H1 (cell line): ENCODE results near the gene ADAM19. TPM values are rescaled to one million over a fixed set of nuclear protein-coding genes. Genes with fewer than 3 reads are reported as not detected.
A peak's percentile ranks its signal among the peaks of the same experiment; 100 is the strongest.

ENCODE experiments used
- CTCF ChIA-PET: fragments of 300-600 bp; sonication (Branson Sonifier 250); formaldehyde crosslinking; loops from one replicate; lab custom pipeline; 2021; ENCODE audit not compliant: partially characterized antibody; lab: Charles Lee
- POLR2A ChIA-PET: fragments of 300-600 bp; sonication (Branson Sonifier 250); formaldehyde crosslinking; loops from one replicate; lab custom pipeline; 2021; ENCODE audit warnings: inconsistent platforms; ENCODE audit not compliant: partially characterized antibody; lab: Charles Lee
- DNase-seq, 2 experiments: peaks; one replicate each; pipeline versions ENCODE4 v3.0.0 to v3.0.0-alpha.2; 2010 to 2022; ENCODE audit warnings: low spot score in 2 of 2, low read depth in 1 of 2, mixed read lengths in 1 of 2
- FAIRE-seq: peaks from 2 replicates; lab custom pipeline; 2011; peaks lifted over from hg19 to GRCh38; lab: Jason Lieb, UNC
- H2AFZ ChIP-seq: 2 replicates; pipeline ENCODE4 v1.8.1; 2012; ENCODE audit warnings: low read length, inconsistent platforms
- H2AK5ac ChIP-seq: 2 replicates; pipeline ENCODE4 v1.6.1; 2013; ENCODE audit warnings: low read depth, low read length
- H2BK120ac ChIP-seq: replicated peaks from 2 replicates; pipeline ENCODE3; 2013; ENCODE audit warnings: low read depth, low read length, inconsistent platforms
- H2BK12ac ChIP-seq: 2 replicates; pipeline ENCODE4 v1.6.1; 2013; ENCODE audit warnings: low read depth, low read length
- H2BK15ac ChIP-seq: 2 replicates; pipeline ENCODE4 v1.6.1; 2013; ENCODE audit warnings: low read length
- H2BK20ac ChIP-seq: 2 replicates; pipeline ENCODE4 v1.6.1; 2013; ENCODE audit warnings: low read length
- H2BK5ac ChIP-seq: 2 replicates; pipeline ENCODE4 v1.6.1; 2013; ENCODE audit warnings: low read depth, low read length
- H3K14ac ChIP-seq: 2 replicates; pipeline ENCODE4 v1.6.1; 2013; ENCODE audit warnings: inconsistent platforms; ENCODE audit not compliant: insufficient read length
- H3K18ac ChIP-seq: 2 replicates; pipeline ENCODE4 v1.6.1; 2013; ENCODE audit warnings: low read length; ENCODE audit errors: extremely low read depth
- H3K23ac ChIP-seq: 2 replicates; pipeline ENCODE4 v1.6.1; 2013; ENCODE audit warnings: inconsistent platforms; ENCODE audit not compliant: insufficient read length
- H3K23me2 ChIP-seq: 2 replicates; pipeline ENCODE4 v1.6.1; 2013; ENCODE audit warnings: low read depth, low read length
- H3K27ac ChIP-seq: 2 replicates; pipeline ENCODE4 v1.6.1; 2011; ENCODE audit warnings: low read depth, low read length, inconsistent platforms
- H3K27me3 ChIP-seq, 4 experiments: replicated peaks in 1 of 4; 1 replicate in 1 of 4; 2 replicates in 3 of 4; pipeline versions ENCODE4 v1.6.1 to v1.8.1; 2011 to 2013; ENCODE audit warnings: low read length in 3 of 4, mild to moderate bottlenecking in 3 of 4, inconsistent platforms in 2 of 4, mixed read lengths in 2 of 4, moderate library complexity in 1 of 4; ENCODE audit not compliant: control insufficient read depth in 3 of 4, insufficient read depth in 3 of 4; ENCODE audit errors: extremely low read depth in 1 of 4
- H3K36me3 ChIP-seq, 4 experiments: 2 replicates each; pipeline versions ENCODE4 v1.6.1 to v1.8.1; 2011 to 2013; ENCODE audit warnings: mild to moderate bottlenecking in 4 of 4, low read length in 3 of 4, moderate library complexity in 2 of 4, control low read depth in 1 of 4, inconsistent platforms in 1 of 4; ENCODE audit not compliant: insufficient read depth in 4 of 4, control insufficient read depth in 2 of 4
- H3K4ac ChIP-seq: replicated peaks from 2 replicates; pipeline ENCODE3; 2013; ENCODE audit warnings: low read length, low read depth, mixed read lengths, inconsistent platforms; ENCODE audit not compliant: insufficient read length
- H3K4me1 ChIP-seq, 4 experiments: replicated peaks in 1 of 4; 1 replicate in 1 of 4; 2 replicates in 3 of 4; pipeline versions ENCODE4 v1.6.1 to v1.8.1; 2011 to 2013; ENCODE audit warnings: low read length in 3 of 4, inconsistent platforms in 2 of 4, mixed read lengths in 1 of 4; ENCODE audit not compliant: insufficient read depth in 4 of 4, control insufficient read depth in 3 of 4
- H3K4me2 ChIP-seq, 2 experiments: 2 replicates each; pipeline versions ENCODE4 v1.6.1 to v1.8.1; 2011 to 2013; ENCODE audit warnings: low read depth in 2 of 2, low read length in 2 of 2, control low read depth in 1 of 2, inconsistent platforms in 1 of 2, mild to moderate bottlenecking in 1 of 2; ENCODE audit not compliant: insufficient read depth in 1 of 2
- H3K4me3 ChIP-seq, 4 experiments: fragments of 200-600, 300-600 bp in 1 of 4; sonication (generic), shearing (Covaris generic), sonication (Bioruptor Twin) in 1 of 4; 2 replicates each; pipeline versions ENCODE4 v1.5.1 to v1.8.1; 2011 to 2016; ENCODE audit warnings: low read length in 4 of 4, low read depth in 3 of 4, control low read depth in 2 of 4, inconsistent platforms in 2 of 4, mild to moderate bottlenecking in 2 of 4, mixed read lengths in 1 of 4, moderate library complexity in 1 of 4; ENCODE audit not compliant: insufficient read depth in 2 of 4; ENCODE audit errors: extremely low read depth in 1 of 4
- H3K56ac ChIP-seq: replicated peaks from 2 replicates; pipeline ENCODE3; 2013; ENCODE audit warnings: low read depth, mild to moderate bottlenecking, mixed read lengths, low read length, inconsistent platforms; ENCODE audit not compliant: insufficient read length
- H3K79me1 ChIP-seq: 2 replicates; pipeline ENCODE4 v1.6.1; 2013; ENCODE audit warnings: low read depth, low read length, control low read depth
- H3K79me2 ChIP-seq, 2 experiments: 2 replicates each; pipeline versions ENCODE4 v1.6.1 to v1.8.1; 2012 to 2013; ENCODE audit warnings: low read length in 2 of 2, mild to moderate bottlenecking in 2 of 2, inconsistent platforms in 1 of 2; ENCODE audit not compliant: insufficient read depth in 2 of 2, control insufficient read depth in 1 of 2
- H3K9ac ChIP-seq, 4 experiments: replicated peaks in 1 of 4; 1 replicate in 1 of 4; 2 replicates in 3 of 4; pipeline versions ENCODE4 v1.6.1 to v1.8.1; 2011 to 2013; ENCODE audit warnings: low read depth in 3 of 4, low read length in 3 of 4, control low read depth in 2 of 4, mild to moderate bottlenecking in 2 of 4, moderate library complexity in 2 of 4, inconsistent platforms in 1 of 4; ENCODE audit errors: extremely low read depth in 1 of 4
- H3K9me3 ChIP-seq, 2 experiments: 2 replicates each; pipeline versions ENCODE4 v1.6.1 to v1.8.1; 2012 to 2013; ENCODE audit warnings: mild to moderate bottlenecking in 2 of 2, moderate library complexity in 2 of 2, control low read depth in 1 of 2, inconsistent platforms in 1 of 2, low read depth in 1 of 2, low read length in 1 of 2, mixed read lengths in 1 of 2; ENCODE audit not compliant: insufficient read depth in 2 of 2
- H4K20me1 ChIP-seq, 2 experiments: replicated peaks in 1 of 2; 2 replicates each; pipeline versions ENCODE3 to v1.8.1; 2011 to 2013; ENCODE audit warnings: inconsistent platforms in 2 of 2, low read length in 2 of 2, mild to moderate bottlenecking in 1 of 2; ENCODE audit not compliant: insufficient read depth in 2 of 2, control insufficient read depth in 1 of 2
- H4K5ac ChIP-seq: 2 replicates; pipeline ENCODE4 v1.6.1; 2013; ENCODE audit warnings: low read length, low read depth, mixed read lengths, inconsistent platforms; ENCODE audit not compliant: insufficient read length
- H4K8ac ChIP-seq: 2 replicates; pipeline ENCODE4 v1.8.0; 2013; ENCODE audit warnings: mild to moderate bottlenecking, moderate library complexity, low read length, inconsistent platforms; ENCODE audit not compliant: insufficient read depth; ENCODE audit errors: extremely low read depth
- H4K91ac ChIP-seq: replicated peaks from 2 replicates; pipeline ENCODE3; 2013; ENCODE audit warnings: low read length, mixed read lengths, inconsistent platforms; ENCODE audit not compliant: insufficient read length
- ASH2L ChIP-seq: fragments of 200-600, 300-600 bp; sonication (generic); IDR thresholded peaks from one replicate; pipeline ENCODE4 v1.7.1; 2017; ENCODE audit warnings: low read length
- CBX5 ChIP-seq: fragments of 300-800, 300-1000 bp; sonication (generic); IDR thresholded peaks from 2 replicates; pipeline ENCODE4 v1.7.1; 2016; ENCODE audit warnings: antibody characterized with exemption, low read length, low read depth
- FOSL1 ChIP-seq: IDR thresholded peaks from 2 replicates; pipeline ENCODE4 v1.6.1; 2011; ENCODE audit warnings: mild to moderate bottlenecking, low read depth, low read length, moderate library complexity; ENCODE audit not compliant: insufficient read depth
- HDAC6 ChIP-seq: IDR thresholded peaks from one replicate; pipeline ENCODE4 v1.7.1; 2012; ENCODE audit warnings: low read depth, mild to moderate bottlenecking, inconsistent platforms, low read length, moderate library complexity
- MAFK ChIP-seq: IDR thresholded peaks from 2 replicates; pipeline ENCODE4 v1.6.1; 2012; ENCODE audit warnings: low read depth, mild to moderate bottlenecking, improper control_type of control experiment, low read length
- POLR2AphosphoS5 ChIP-seq: IDR thresholded peaks from 2 replicates; pipeline ENCODE4 v1.6.1; 2011; ENCODE audit warnings: low read depth, low read length
- RAD21 ChIP-seq, 2 experiments: IDR thresholded peaks in 1 of 2; conservative IDR thresholded peaks in 1 of 2; 2 replicates each; pipeline ENCODE4 v1.6.1; 2011; ENCODE audit warnings: low read depth in 2 of 2, low read length in 2 of 2, improper control_type of control experiment in 1 of 2, inconsistent platforms in 1 of 2, mild to moderate bottlenecking in 1 of 2, moderate library complexity in 1 of 2
- RNF2 ChIP-seq: fragments of 200-900, 300-1000 bp; sonication (generic); IDR thresholded peaks from 2 replicates; pipeline ENCODE4 v1.7.1; 2016; ENCODE audit warnings: borderline replicate concordance, low read depth, mild to moderate bottlenecking, antibody characterized with exemption, low read length; ENCODE audit not compliant: poor library complexity, severe bottlenecking; ENCODE audit errors: missing control alignments
- SIX5 ChIP-seq: IDR thresholded peaks from 2 replicates; pipeline ENCODE4 v1.6.1; 2011; ENCODE audit warnings: mild to moderate bottlenecking, low read depth, low read length
- TCF12 ChIP-seq: IDR thresholded peaks from 2 replicates; pipeline ENCODE4 v1.6.1; 2011; ENCODE audit warnings: low read depth, mild to moderate bottlenecking, low read length
- ZNF274 ChIP-seq: IDR thresholded peaks from 2 replicates; pipeline ENCODE4 v1.7.0; 2012; ENCODE audit warnings: low read length, borderline replicate concordance; ENCODE audit errors: extremely low read depth
- WGBS, 2 experiments: shearing (Covaris generic) in 1 of 2; methylation state at CpG; one replicate each; pipeline versions ENCODE4 v1.1.6 to v1.1.7; 2013 to 2015; ENCODE audit warnings: low lambda C conversion rate in 2 of 2, mixed read lengths in 2 of 2, inconsistent platforms in 1 of 2, low coverage in 1 of 2, missing lambda C conversion rate in 1 of 2; ENCODE audit not compliant: insufficient replicate concordance in 2 of 2, insufficient coverage in 1 of 2, insufficient read length in 1 of 2; ENCODE audit errors: extremely low coverage in 1 of 2, missing lambda C conversion rate in 1 of 2; 5-methylcytosine and 5-hydroxymethylcytosine counted together
- polyA plus RNA-seq, 7 experiments: library from polyadenylated mRNA; depleted of rRNA in 3 of 7; stranded (reverse) in 5 of 7; unstranded in 2 of 7; fragments of >200 nt in 5 of 7; fragments of 200-250 nt in 2 of 7; gene quantifications; 1 replicate in 5 of 7; 2 replicates in 1 of 7; 4 replicates in 1 of 7; pipeline versions ENCODE4 v1.2.1 to v1.2.3, GENCODE V29; 2011 to 2013; ENCODE audit warnings: missing spikeins in 2 of 7, mixed read lengths in 2 of 7
- total RNA-seq: library from RNA; stranded (reverse); fragmentation: NEBNext Ultra II Directional; extraction: Animal tissue kit (Norgen Biotek cat#: 25700); gene quantifications from 2 replicates; pipeline ENCODE4 v1.2.1, GENCODE V29; 2021
- TF ChIP-seq, protein P1 (sequence below): IDR thresholded peaks from 2 replicates; pipeline ENCODE4 v1.6.1; 2011; ENCODE audit warnings: low read length, improper control_type of control experiment

ADAM19 gene
- total and polyA plus RNA-seq, 2 of the 8 experiments (the other 6 are each of a cell fraction or from before 2014, with no cell fraction given) = 6.5 to 22.7 TPM

DNA sequence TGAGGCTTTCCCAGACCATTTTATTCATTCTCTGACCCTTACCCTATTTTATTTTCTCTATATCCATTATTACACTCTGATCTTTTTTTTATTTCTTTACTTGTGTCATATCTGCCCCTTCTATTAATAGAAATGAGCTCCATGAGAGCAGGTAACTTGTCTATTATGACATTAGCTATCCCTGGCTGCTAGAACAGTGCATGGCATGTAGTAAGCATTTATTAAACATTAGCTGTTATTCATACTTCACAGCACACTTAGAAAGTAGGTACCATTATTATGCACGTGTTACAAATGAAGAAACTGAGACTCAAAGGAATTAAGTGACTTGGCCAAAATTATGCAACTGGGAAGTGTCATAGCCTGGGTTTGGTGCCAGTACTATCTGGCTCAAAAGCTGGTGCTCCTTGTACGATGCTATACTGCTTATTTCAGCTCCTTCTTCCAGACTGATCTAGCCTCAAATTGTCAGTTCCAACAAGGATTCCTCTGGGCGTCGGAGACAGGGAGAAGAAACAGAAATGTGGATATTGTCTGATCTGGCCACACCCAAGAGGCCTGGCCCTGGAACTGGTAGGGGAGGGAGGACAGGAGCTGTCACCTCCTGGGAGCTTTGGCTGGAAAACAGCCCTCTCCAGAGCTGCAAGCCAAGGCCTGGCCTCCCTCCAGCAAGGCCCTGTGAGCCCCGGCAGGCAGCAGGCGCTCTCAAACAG lies 126.4 kb downstream of the ADAM19 start:
- H3K4ac ChIP-seq = no peak overlapping the region
- CTCF ChIA-PET = interaction anchor here (0.6 to 10.3 kb wide), 7 partner anchors 9 to 196 kb away, joined by 3 to 66 read pairs (median 3); no protein-coding TSS in a partner anchor
- TF ChIP-seq MAFK = no peak
- TF ChIP-seq RAD21 (IDR thresholded peaks at IDR 0.05 in 1 of 2, conservative IDR thresholded peaks at IDR 0.05 in 1 of 2; ENCODE audit: low read depth in 2 of 2, low read length in 2 of 2) = no peak
- no peak for TF ChIP-seq POLR2AphosphoS5
- TF ChIP-seq ZNF274 = no peak
- TF ChIP-seq HDAC6 = no peak
- no peak for TF ChIP-seq RNF2
- TF ChIP-seq CBX5 = no peak
- no peak for TF ChIP-seq FOSL1
- no peak for TF ChIP-seq ASH2L
- TF ChIP-seq, protein P1, sequence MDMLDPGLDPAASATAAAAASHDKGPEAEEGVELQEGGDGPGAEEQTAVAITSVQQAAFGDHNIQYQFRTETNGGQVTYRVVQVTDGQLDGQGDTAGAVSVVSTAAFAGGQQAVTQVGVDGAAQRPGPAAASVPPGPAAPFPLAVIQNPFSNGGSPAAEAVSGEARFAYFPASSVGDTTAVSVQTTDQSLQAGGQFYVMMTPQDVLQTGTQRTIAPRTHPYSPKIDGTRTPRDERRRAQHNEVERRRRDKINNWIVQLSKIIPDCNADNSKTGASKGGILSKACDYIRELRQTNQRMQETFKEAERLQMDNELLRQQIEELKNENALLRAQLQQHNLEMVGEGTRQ = no peak
- no peak for TF ChIP-seq TCF12
- no peak for TF ChIP-seq SIX5

More for the DNA sequence above, 126.4 kb downstream of the ADAM19 start:
- H3K4me1 ChIP-seq = no peaks in the 10 kb centered on the region
- no peaks in the 10 kb centered on the region for H3K9me3 ChIP-seq
- no peak overlapping the region for H3K14ac ChIP-seq
- H4K91ac ChIP-seq = no peak overlapping the region
- FAIRE-seq (no peak), DNase-seq (peak in 1 of 2 experiments; percentile 22)
- H2BK20ac ChIP-seq = no peak overlapping the region
- no peak overlapping the region for H3K9ac ChIP-seq
- H3K79me2 ChIP-seq = no peaks in the 10 kb centered on the region
- H4K5ac ChIP-seq = no peak overlapping the region
- no peak overlapping the region for H2BK120ac ChIP-seq
- H3K79me1 ChIP-seq = no peaks in the 10 kb centered on the region
- no peak overlapping the region for H2BK15ac ChIP-seq
- no peak overlapping the region for H3K4me3 ChIP-seq
- no peaks in the 10 kb centered on the region for H4K20me1 ChIP-seq
- H2BK5ac ChIP-seq = no peak overlapping the region
- no peaks in the 10 kb centered on the region for H3K23me2 ChIP-seq
- no peak overlapping the region for H2BK12ac ChIP-seq
- H3K27ac ChIP-seq = no peak overlapping the region
- H2AK5ac ChIP-seq = no peak overlapping the region
- no peak overlapping the region for H4K8ac ChIP-seq
- WGBS, 2 experiments = 80% methylated on average over 6 of the region's 6 CpGs; no CpG with 5 or more reads in 1 of the 2 experiments
- no peak overlapping the region for H2AFZ ChIP-seq
- no peak overlapping the region for H3K4me2 ChIP-seq
- H3K56ac ChIP-seq = no peak overlapping the region
- POLR2A ChIA-PET = no interaction called here
- no peak overlapping the region for H3K18ac ChIP-seq
- H3K36me3 ChIP-seq = no peaks in the 10 kb centered on the region
- no peaks in the 10 kb centered on the region for H3K27me3 ChIP-seq
- no peak overlapping the region for H3K23ac ChIP-seq
